HG02943 (cell line): ENCODE data around the gene TAF11L12.
"Not testable (repeated sequence)": the region's sequence is repeated elsewhere in the genome, so short reads cannot be mapped to it uniquely, and the experiment has no call there.

Source experiments
- ATAC-seq: cut with Tn5 transposase; IDR thresholded peaks from one replicate; pipeline ENCODE4 v1.9.1; 2021; ENCODE audit warnings: mild to moderate bottlenecking, low read depth, moderate library complexity; ENCODE audit not compliant: unreplicated experiment

TAF11L12 gene

GRCh38 chr5:17610092-17610491 is at the start of gene TAF11L12:
TAF11L12 (plus strand) TSS chr5:17610392.
- ATAC-seq = not testable (repeated sequence)

DNA sequence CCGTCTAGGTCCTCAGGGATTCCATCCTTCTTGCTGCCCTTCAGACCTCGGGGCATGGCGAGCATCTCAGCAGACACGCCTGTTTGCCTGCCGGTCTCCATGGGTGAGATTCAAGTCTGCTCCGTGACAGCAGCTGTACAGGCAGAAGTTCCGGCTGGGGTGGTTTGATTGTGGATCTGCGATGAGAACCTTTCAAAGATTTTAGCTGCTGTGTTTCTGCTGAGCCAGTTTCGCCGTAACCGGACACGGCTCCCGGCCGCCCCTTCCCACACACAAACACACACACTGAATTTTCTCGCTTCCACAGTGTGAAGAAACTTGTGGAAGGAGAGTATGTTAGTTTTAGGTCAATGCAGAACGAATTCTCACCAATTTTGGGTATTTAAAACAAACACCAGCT is 24.5 kb upstream of the TAF11L12 start, which contains the start of gene TAF11L7:
Gene TAF11L7 (minus strand): TSS at position 101 of the 400 bp plus-strand sequence.
- ATAC-seq = not testable (repeated sequence)

DNA sequence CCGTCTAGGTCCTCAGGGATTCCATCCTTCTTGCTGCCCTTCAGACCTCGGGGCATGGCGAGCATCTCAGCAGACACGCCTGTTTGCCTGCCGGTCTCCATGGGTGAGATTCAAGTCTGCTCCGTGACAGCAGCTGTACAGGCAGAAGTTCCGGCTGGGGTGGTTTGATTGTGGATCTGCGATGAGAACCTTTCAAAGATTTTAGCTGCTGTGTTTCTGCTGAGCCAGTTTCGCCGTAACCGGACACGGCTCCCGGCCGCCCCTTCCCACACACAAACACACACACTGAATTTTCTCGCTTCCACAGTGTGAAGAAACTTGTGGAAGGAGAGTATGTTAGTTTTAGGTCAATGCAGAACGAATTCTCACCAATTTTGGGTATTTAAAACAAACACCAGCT is 19.3 kb upstream of the TAF11L12 start, which contains the start of gene TAF11L8:
Gene TAF11L8 (minus strand): TSS at position 101 of the 400 bp plus-strand sequence.
- ATAC-seq = not testable (repeated sequence)

- not testable (repeated sequence) for ATAC-seq
These were observed 15.9 kb upstream of the TAF11L12 start, which contains the start of gene TAF11L9 for GRCh38 chr5:17594255-17594654. TAF11L9 (minus strand) TSS chr5:17594394.

DNA sequence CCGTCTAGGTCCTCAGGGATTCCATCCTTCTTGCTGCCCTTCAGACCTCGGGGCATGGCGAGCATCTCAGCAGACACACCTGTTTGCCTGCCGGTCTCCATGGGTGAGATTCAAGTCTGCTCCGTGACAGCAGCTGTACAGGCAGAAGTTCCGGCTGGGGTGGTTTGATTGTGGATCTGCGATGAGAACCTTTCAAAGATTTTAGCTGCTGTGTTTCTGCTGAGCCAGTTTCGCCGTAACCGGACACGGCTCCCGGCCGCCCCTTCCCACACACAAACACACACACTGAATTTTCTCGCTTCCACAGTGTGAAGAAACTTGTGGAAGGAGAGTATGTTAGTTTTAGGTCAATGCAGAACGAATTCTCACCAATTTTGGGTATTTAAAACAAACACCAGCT is 12.5 kb upstream of the TAF11L12 start, which contains the start of gene TAF11L10:
Gene TAF11L10 (minus strand): TSS at position 101 of the 400 bp plus-strand sequence.
- ATAC-seq = not testable (repeated sequence)

- ATAC-seq = not testable (repeated sequence)
These were observed 6.3 kb upstream of the TAF11L12 start, which contains the start of gene TAF11L11 for GRCh38 chr5:17603880-17604279. TAF11L11 (plus strand) TSS chr5:17604183.

GRCh38 chr5:17604951-17605350 is 5.2 kb upstream of the TAF11L12 start:
- no peak for ATAC-seq

- not testable (repeated sequence) for ATAC-seq
These were observed 2.7 kb upstream of the TAF11L12 start for GRCh38 chr5:17607461-17607860.

DNA sequence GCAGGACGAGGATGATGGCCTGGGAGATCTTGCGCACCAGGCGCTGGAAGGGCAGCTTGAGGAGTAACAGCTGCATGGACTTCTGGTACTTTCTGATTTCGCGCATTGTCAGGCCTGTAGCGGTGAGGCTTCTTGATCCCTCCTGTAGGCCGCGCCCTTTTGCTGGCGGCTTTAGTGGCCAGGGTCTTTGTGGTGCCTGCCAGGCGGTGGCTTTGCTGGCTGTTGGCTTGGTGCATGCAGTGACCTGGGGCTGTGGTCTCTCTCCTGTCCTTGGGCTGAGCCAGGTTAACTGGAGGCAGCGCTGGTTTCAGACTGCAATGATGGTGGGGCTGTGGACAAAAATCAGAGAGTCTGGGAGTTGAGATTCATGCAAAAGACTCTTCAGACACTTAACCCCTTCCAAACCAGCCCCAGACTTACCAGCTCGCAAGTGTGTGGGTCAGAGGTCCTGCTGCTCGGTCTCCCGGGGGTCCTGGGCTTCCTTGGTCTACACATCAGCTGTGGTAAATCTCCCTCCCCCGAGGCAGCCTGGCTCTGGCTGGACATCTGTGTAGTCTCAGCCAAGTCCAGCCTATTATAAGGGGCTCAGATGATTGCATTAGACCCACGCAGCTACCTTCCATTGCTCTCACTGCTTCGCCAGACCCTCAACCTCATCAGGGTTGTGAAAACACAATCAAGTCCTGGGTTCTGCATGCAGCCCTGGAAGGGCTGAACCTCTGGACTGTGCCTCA is 4.8 kb downstream of the TAF11L12 start:
- no peak for ATAC-seq

- ATAC-seq = no peak
These were observed 9.2 kb downstream of the TAF11L12 start for GRCh38 chr5:17619354-17619753.

- ATAC-seq = no peak
These were observed 10.4 kb downstream of the TAF11L12 start for GRCh38 chr5:17620627-17621026.

- ATAC-seq = no peak
These were observed 15.5 kb downstream of the TAF11L12 start for GRCh38 chr5:17625686-17626085.

DNA sequence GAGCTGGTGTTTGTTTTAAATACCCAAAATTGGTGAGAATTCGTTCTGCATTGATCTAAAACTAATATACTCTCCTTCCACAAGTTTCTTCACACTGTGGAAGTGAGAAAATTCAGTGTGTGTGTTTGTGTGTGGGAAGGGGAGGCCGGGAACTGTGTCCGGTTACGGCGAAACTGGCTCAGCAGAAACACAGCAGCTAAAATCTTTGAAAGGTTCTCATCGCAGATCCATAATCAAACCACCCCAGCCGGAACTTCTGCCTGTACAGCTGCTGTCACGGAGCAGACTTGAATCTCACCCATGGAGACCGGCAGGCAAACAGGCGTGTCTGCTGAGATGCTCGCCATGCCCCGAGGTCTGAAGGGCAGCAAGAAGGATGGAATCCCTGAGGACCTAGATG is 21.6 kb downstream of the TAF11L12 start, which contains the start of gene TAF11L13:
Gene TAF11L13 (plus strand): TSS at position 301 of the 400 bp plus-strand sequence.
- ATAC-seq = not testable (repeated sequence)

DNA sequence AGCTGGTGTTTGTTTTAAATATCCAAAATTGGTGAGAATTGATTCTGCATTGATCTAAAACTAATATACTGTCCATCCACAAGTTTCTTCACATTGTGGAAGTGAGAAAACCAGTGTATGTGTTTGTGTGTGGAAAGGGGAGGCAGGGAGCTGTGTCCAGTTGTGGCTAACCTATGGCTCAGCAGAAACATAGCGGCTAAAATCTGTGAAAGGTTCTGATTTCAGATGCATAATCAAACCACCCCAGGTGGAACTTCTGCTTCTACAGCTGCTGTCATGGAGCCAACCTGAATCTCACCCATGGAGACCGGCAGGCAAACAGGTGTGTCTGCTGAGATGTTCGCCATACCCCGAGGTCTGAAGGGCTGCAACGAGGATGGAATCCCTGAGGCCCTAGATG is 24.0 kb downstream of the TAF11L12 start, which contains the start of gene TAF11L14:
Gene TAF11L14 (plus strand): TSS at position 301 of the 400 bp plus-strand sequence.
- no peak for ATAC-seq

DNA sequence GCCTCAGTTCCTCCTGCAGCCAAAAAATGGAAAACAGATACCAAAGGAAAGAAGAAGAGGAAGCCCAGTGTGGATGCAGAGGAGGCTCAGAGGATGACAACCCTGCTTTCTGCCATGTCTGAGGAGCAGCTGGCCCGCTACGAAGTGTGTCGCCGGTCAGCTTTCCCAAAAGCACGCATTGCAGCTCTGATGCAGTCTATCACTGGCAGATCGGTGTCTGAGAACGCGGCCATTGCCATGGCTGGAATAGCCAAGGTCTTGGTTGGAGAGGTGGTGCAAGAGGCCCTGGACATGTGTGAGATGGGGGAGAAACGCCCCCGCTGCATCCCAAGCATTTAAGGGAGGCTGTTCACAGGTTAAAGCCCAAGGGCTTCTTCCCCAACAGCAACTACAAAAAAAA is 39.0 kb downstream of the TAF11L12 start:
- ATAC-seq = not testable (repeated sequence)

- not testable (repeated sequence) for ATAC-seq
These were observed 45.1 kb downstream of the TAF11L12 start for GRCh38 chr5:17655201-17655759.

DNA sequence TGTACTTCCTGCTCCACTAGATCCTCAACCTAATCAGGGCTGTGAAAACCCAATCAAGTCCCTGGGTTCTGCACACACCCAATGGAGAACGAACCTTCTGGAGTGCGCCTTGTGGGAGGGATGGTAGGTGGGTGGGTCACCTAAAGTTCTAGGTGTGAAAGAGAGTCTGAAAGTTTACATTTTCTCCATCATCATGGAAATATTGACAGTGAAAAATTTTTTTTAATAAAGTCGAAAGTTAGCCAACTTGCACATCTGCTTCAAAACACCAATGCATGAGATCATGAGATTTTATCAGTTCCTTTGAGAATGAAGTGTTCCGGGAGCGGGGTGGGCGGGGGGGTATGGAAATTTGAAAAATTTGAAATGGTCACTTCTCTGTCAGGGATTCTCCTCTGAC is 45.7 kb downstream of the TAF11L12 start:
- ATAC-seq = no peak
